Skin epidermis (tissue), 12 donors: ENCODE measurements around the gene RAD51D.

Experiments
- H3K27ac ChIP-seq, 21 experiments: fragments of 200-600 bp; sonication (generic) in 11 of 21; one replicate each; pipeline ENCODE4 v1.5.0; 2020; ENCODE audit warnings: mild to moderate bottlenecking in 3 of 21, inconsistent platforms in 2 of 21, moderate library complexity in 2 of 21
- H3K4me3 ChIP-seq, 7 experiments: fragments of 200-600 bp; sonication (generic) in 2 of 7; one replicate each; pipeline ENCODE4 v1.5.0; 2020; ENCODE audit warnings: inconsistent platforms in 2 of 7, mild to moderate bottlenecking in 2 of 7, moderate library complexity in 1 of 7

Gene RAD51D

DNA sequence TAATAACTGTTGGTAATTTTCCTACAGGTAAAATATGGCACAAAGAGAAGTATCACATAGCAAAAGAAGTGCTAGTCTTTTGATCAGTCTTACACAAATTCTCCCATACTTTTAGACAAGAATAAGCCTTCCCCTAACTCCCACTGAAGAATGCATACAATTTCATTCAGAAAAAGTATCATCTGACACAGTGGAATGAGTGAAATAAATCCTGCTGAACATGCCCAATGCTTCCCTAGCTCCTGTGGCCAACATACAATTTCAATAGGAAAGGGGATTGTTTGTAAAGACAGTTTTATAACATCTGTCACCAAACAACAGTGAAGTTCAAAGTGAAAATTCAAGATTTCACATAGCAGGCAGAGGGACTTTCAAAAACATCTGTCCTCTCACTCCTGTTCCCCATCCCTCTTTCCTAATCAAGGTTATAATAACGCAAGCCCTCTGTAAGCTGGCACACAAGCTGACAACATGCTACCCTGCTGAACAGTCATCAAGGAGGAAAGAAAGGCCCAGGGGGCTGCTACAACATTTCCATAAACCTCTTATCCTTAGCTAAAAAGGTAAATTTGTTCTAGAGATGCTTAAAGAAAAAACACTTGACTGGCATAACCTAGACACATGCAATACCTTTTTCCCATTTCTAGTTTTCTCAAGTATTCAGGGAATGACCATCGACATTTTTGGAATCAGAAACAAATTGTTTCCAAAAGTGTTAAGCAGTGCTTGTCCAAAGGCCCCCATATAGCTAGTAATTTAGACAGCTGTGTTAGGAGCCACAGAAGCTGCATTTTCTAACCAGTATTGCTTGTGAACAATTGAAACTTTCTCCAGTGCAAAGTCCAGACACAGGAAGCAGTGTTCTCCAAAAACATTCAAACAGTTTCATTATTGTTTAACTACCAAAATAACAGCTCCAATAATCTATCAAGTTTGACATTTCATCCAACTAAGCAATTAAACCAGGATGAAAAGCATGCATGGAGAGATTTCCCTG, 44.7 kb downstream of the RAD51D start:
- peak overlapping the region in 3 of 21 experiments; percentile 6 to 50 (median 31) for H3K27ac ChIP-seq
- H3K4me3 ChIP-seq, result no peak overlapping the region

DNA sequence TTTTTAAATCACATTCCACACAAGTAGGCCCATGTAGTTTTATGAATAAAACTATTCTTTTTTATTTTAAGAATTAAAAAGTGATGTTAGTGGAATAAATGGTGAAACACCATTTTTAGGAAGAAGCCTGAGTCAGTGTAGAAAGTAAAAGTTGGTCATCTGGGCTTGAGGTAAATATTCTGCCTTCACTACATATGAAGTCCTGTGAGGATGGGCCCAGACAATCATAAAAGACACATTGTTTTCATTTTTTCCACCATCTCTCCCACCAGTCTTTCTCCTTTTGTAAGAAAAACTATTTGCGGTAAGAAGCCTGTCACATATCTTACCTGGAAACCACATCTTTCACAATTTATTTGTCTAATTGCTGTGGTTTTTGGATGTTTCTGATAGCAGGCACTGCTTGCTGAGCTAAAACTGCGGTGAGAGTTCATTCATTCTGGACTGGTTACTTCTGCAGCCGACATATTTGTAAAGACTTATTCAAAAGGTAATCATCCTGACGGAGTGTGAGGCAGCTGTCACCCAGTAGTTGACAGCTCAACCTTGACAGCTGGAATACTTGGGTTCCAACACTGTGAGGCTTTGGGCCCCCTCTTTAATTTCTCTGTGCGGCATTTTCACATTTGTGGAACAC, 45.6 kb downstream of the RAD51D start:
- Histone ChIP-seq H3K27ac (peak overlapping the region in 2 of 21 experiments; percentile 6 to 50), H3K4me3 (no peak overlapping the region)

DNA sequence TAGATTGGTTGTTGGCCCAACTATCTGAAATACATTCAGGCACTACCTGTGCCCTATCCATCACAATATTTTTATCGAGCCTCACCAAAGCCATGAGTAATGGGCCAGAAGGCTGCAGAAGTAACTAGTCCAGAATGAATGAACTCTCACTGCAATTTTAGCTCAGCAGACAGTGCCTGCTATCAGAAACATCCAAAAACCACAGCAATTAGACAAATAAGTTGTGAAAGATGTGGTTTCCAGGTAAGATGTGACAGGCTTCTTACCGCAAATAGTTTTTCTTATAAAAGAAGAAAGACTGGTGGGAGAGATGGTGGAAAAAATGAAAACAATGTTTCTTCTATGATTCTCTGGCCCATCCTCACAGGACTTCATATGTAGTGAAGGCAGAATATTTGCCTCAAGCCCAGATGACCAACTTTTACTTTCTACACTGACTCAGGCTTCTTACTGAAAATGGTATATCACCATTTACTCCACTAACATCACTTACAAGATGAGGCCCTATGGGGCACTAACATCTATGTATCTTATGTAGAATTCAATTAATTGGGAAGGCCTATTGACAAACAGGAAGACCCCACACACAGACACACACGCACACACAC, 46.4 kb downstream of the RAD51D start:
- Histone ChIP-seq H3K27ac (peak overlapping the region in 1 of 21 experiments; percentile 6), H3K4me3 (no peak overlapping the region)

DNA sequence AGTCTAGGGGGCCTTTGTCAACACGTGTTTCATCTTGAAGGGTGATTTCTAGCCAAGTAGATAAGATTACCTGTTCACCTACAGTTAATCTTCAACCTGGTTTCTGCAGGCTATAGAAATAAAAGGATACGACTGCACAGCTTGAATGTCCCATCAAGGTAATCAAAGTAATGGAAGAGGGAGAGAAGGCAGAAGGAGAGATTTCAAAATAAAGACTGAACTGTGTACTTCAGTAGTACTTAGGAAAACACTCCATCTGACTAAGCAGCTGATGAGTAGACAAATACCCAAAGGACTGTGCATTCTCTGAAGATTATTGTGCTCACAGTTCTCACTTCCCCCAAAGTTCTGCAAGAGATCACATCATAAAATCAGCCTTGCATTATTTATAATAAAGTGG, 50.3 kb downstream of the RAD51D start:
- H3K27ac ChIP-seq, result no peak overlapping the region

DNA sequence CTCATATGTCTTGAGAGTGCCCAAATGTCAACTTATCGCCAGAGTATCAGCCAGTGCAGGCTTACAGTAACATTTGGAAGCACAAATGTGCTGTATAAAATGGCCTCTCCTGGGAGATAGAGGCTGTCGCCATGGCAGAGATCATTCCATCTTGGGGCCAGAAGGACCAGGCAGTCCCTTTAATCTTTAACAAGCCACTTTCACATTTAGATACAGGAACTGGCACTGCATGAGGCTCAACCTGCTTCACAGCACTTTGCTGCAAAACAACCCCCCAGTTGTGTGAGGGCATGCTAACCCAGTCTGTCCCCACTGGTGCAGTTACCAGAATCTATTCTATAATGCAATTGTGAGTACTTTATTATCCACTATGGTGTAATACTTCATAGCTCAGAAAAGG, 51.4 kb downstream of the RAD51D start:
- Histone ChIP-seq H3K4me3 (no peak overlapping the region), H3K27ac (no peak overlapping the region)

More for the DNA sequence above, 50.3 kb downstream of the RAD51D start:
- H3K4me3 ChIP-seq, result no peak overlapping the region

DNA sequence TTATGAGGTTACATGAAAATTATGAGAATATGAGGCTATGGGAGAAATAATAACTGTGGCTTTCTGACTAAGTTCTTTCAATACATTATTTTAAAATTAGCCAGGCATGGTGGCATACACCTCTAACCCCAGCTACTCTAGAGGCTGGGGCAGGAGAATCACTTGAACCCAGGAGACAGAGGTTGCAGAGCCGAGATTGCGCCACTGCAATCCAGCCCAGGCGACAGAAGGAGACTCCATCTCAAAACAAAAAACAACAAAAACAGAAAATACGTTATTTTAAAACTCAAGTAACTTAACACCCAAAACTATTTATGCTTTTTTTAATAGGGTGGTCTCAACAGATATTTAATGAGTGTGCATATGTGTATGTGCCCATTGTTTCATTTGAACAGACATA, 53.8 kb downstream of the RAD51D start:
- no peak overlapping the region for H3K27ac ChIP-seq
- no peak overlapping the region for H3K4me3 ChIP-seq

DNA sequence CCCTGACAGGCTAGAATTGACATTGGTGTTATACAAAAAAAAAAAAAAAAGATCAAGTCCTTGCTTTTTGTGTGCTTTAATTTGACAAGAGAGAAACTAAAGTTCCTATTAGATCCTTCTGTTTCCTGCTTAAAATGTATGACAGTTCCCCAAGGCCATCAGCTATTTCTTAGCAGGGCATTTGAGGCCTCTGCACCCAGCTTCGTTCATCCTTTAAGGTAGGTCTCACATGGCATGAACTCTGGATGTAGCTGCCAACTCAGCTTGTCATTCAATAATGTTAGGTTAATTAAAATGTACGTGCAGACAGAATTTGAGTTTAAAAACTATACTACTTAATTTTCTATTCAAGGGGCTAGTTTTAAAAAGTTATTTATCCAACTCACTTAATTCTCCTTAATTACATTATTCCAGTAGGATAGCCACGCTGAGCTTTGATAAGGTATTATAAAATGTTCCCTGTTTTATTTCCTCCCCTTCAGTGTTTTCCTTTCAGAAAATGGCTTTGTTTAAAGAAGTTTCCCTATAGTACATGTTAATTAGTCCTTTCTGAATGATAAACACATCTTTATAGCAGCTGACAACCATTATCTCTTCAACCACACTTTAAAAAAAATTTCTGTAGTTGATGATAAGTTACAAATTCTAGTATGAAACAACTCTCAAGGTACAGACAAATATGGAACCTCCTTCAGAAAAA, 55.0 kb downstream of the RAD51D start:
- Histone ChIP-seq H3K4me3 (no peak overlapping the region), H3K27ac (peak overlapping the region in 19 of 21 experiments; percentile 20 to 89 (median 78))

DNA sequence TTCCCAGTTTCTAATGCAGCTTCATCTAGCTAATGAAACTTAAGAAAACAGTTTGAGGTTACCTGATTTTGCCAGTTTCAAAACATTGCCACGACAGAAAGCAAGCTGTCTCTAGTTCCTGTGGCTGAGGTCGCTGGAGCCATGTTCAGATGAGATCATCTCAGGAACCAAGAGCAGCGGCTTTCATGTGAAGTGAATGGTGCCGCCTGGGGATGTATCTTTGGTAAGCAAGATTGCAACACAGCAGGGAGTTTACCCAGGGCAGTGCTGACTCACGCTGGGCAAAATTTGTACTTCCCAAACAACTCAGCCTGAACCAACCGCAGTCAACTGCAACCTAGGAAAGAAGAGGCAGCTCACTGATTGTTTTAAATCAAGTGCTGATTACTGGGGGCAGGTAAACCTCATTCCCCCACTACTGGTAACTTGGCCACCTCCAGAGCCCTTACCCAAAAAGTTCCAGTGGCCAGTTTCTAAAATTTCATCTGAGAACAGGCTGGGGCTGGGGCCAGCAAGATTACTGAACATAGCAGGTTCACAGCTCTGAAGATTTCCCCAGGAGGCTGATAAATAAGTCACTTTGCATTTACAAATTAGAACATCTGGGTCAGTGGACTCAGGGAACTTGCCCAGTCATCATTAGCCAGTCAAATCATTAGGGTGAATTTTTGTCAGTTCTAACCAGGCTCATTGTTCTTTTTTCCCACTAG, 56.0 kb downstream of the RAD51D start, which contains the start of gene RFFL:
Gene RFFL, minus strand, starts transcription at position 194 of the 710 bp plus-strand sequence. CDS start 37,154 bp downstream, outside the sequence.
- peak within 1 kb of the TSS in 20 of 21 experiments; percentile 25 to 89 (median 78) for H3K27ac ChIP-seq
- peak within 1 kb of the TSS in 3 of 7 experiments; percentile 10 to 20 (median 15) for H3K4me3 ChIP-seq

DNA sequence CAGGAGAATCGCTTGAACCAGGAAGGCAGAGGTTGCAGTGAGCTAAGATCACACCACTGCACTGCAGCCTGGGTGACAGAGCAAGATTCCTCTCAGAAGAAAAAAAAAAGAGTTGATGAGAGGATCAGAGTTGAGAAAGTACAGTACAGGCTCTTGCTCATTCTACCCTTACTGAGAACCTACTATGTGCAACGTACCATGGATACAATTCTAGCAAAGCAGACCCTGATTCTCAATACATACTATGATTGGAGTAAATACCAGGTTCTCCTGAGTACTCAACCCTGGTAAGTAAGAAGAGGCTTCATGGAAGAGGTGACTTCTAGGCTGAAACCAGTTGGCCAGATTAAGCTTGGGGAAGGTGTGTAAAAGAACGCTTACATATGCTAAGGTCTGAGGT, 57.4 kb downstream of the RAD51D start:
- peak overlapping the region in 4 of 21 experiments; percentile 61 to 86 (median 81) for H3K27ac ChIP-seq
- H3K4me3 ChIP-seq, result no peak overlapping the region

DNA sequence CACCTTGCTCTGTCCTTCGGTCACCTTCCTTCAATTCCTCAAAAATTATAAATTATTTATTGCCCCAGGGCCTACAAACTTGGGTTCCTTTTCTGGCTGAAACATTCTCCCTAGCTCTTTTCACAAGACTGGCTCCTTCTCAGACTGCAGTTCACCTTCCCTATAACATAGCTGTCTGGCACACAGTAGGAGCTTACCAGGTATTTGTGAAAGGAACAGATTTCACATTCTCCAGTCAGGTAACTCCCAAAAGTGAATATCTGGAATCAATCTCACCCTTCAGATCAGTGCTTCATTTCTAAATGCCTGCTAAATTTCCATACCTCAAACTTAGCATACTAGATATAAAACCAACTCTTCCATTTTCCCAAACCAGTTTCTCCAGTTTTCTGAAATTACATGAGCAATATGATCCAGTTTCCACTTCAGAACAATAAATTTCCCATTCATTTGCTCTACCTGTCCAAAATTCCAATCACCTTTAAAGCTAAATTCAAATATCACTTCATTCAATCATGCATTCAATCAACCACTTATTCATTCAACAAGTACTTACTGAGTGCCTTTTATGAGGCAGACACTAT, 62.2 kb downstream of the RAD51D start:
- Histone ChIP-seq H3K27ac (no peak overlapping the region), H3K4me3 (no peak overlapping the region)

DNA sequence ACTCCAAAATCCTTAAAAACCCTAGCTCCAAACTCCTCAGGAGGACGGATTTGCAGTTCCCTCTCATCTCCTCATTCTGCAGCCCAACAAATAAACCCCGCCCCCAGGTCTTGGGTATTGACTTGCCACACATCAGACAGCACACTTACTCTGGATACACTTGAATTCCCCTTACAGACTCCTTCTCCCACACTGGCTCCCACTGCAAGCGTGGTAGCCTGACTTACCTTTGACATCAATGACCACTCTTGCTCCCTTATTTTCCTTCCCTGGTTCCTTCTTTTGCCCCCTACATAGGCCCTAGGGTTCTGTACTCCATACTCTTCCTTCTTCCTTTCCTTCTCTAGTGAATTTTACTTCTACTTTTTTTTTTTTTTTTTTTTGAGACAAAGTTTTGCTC, 63.6 kb downstream of the RAD51D start:
- H3K4me3 ChIP-seq, result no peak overlapping the region
- no peak overlapping the region for H3K27ac ChIP-seq

DNA sequence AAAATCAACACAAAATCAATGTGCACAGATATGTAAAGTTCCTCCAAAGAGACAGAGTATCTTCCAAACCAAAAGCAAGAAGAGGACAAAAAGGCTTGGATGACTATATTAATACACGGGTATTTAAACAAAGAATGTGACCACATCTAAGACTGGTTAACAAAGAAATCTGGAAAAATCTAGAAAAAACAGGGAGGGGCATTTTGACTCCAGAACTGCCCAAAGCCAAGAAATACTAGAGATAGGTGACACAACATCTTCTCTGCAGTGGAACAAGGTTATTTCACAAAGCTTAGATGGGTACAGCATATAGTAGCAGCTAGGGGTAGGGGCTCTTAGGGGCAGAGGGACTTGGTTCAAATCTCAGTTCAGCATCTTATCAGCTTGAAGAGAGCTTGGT, 66.5 kb downstream of the RAD51D start:
- Histone ChIP-seq H3K4me3 (no peak overlapping the region), H3K27ac (peak overlapping the region in 6 of 21 experiments; percentile 71 to 92 (median 78))

DNA sequence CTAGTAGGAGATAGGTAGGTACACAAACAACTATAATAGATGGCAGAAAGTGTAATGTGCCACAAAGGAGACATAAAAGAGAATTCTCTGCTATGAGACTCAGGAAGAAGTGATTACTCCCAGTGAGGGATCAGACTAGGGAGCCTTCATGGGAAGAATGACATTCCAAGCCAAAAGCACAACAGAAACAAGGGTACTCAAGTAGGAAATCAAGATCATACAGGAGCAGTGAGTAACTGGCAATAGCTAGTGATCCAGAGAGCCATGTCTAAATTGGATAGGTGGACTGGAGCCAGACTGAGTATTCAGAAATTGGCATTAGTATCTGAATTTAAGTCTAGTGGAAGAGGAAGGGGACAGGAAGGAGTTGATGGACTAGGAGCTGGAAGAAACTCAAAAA, 66.9 kb downstream of the RAD51D start:
- Histone ChIP-seq H3K27ac (peak overlapping the region in 10 of 21 experiments; percentile 1 to 92 (median 74)), H3K4me3 (no peak overlapping the region)

DNA sequence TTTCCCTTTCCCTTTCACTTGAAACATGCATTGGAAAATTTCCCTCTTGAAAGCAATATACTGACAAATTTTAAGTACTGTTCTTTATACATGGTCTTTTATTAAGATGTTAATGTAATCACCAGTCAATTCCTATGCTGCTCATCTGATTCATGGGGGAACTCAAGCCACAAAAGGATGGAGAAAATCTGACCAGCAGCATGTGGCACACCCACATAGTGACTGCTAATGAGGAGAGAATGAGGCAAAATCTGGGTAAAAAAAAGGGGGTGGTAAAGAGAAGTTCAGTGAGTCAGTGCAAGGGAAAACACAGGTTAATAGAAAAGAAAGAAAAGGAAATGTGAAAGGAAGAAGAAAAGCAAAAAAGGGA, 67.4 kb downstream of the RAD51D start:
- H3K27ac ChIP-seq, result peak overlapping the region in 16 of 21 experiments; percentile 19 to 92 (median 68)
- H3K4me3 ChIP-seq, result no peak overlapping the region

DNA sequence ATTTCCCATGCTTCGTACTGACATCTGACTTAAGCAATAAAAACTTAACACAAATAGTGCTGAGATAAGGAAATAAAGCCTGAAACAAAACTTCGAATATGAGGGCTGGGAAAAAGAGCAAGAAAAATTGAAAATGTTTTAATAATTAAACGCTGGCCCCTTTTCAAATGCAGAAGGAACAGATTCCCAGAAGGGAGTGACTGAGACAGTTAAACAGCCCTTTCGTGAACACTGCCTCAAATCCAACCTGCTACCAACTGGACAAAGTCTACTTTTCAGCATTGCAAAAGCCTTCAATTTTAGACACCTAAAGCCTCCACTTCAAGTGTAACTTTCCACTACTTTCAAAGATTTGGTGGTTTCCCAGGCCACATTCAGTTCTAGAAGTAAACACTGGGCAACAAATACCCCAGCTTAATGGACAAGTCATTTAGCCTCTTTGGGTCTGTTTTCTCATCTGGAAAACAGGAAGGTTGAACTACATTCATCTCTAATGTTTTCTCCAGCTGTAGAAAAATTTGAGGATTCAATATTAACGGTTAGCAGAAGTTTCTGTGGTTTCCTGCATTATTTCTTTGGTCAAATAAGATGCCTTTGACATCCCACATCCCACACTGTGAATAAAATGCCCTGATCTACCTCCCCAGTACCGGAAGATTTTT, 68.0 kb downstream of the RAD51D start:
- Histone ChIP-seq H3K4me3 (no peak overlapping the region), H3K27ac (peak overlapping the region in 17 of 21 experiments; percentile 19 to 92 (median 65))

DNA sequence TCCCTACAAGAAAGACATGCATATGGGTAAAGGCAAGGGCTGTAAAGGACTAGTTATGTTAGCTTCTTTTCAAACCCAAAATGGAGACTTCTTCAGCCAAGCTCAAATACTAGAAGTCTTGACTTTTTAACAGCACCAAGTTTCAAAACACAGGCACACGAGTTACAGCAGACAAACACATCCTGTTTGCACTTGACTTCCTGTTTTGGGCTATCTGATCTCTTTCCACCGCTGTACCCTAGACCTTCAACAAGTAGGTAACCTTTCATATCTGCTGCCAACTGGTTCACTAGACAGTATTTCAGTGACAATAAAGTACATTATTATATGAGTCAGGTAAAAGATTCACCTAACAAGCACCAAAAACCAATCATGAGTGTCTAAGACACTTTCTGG, 68.5 kb downstream of the RAD51D start:
- no peak overlapping the region for H3K4me3 ChIP-seq
- peak overlapping the region in 17 of 21 experiments; percentile 22 to 92 (median 65) for H3K27ac ChIP-seq

DNA sequence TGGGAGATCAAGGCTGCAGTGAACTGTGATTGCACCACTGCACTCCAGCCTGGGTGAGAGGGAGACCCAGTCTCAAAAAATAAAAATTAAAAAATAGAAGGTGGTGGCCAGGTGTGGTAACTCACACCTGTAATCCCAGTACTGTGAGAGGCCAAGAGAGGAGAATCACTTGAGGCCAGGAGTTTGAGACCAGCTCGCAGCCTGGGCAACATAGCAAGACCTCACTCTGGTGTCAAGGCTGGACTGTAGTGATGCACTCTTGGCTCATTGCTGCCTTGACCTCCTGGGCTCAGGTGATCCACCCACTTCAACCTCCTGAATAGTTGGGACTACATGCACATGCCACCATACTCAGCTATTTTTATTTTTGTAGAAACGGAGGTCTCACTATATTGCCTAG, 69.5 kb downstream of the RAD51D start:
- peak overlapping the region in 14 of 21 experiments; percentile 8 to 92 (median 58) for H3K27ac ChIP-seq
- no peak overlapping the region for H3K4me3 ChIP-seq
